HepG2 (cell line): Measurements from ENCODE around the gene EPN3. TPM values are rescaled to one million over a fixed set of nuclear protein-coding genes. Genes with fewer than 3 reads are reported as not detected.

Source experiments
- ATAC-seq: fragments of 200-7000 bp; cut with Tn5 transposase; 3 replicates; pipeline ENCODE4 v1.9.1; 2020; ENCODE audit warnings: mild to moderate bottlenecking, moderate library complexity
- BruUV-seq: library from RNA; stranded (reverse); fragments of 400-500 nt; replicated peaks from 2 replicates; lab custom pipeline; 2021; lab: Mats Ljungman, UMichigan
- CTCF ChIA-PET: fragments of 300-600 bp; formaldehyde crosslinking; extraction: SDS; loops from one replicate; lab custom pipeline; 2021; ENCODE audit warnings: low total read pairs, inconsistent platforms, low intra/inter-chr PET ratio; lab: Yijun Ruan, JAX
- POLR2A ChIA-PET: fragments of 350-600 bp; sonication (Branson Sonifier 250); formaldehyde crosslinking; loops from one replicate; lab custom pipeline; 2020; ENCODE audit warnings: antibody characterized with exemption, inconsistent platforms; lab: Yijun Ruan, JAX
- DNase-seq: peaks from one replicate; pipeline ENCODE4 v3.0.0-alpha.2; 2015; ENCODE audit warnings: low spot score
- FAIRE-seq: peaks from 3 replicates; lab custom pipeline; 2011; peaks lifted over from hg19 to GRCh38; lab: Jason Lieb, UNC
- H2AFZ ChIP-seq: one replicate; pipeline ENCODE4 v1.6.1; 2011; ENCODE audit warnings: low read length, inconsistent platforms
- H3K27ac ChIP-seq: fragments of 300-600 bp; 3 replicates; pipeline ENCODE4 v1.8.0; 2011; ENCODE audit warnings: mixed run types, mild to moderate bottlenecking, mixed read lengths, low read length, inconsistent platforms; ENCODE audit not compliant: insufficient read depth; ENCODE audit errors: extremely low read length
- H3K27me3 ChIP-seq, 2 experiments: fragments of 200-600 bp in 1 of 2; 2 replicates in 1 of 2; 3 replicates in 1 of 2; pipeline versions ENCODE4 v1.6.0 to v1.8.0; 2011; ENCODE audit warnings: low read length in 2 of 2, mild to moderate bottlenecking in 2 of 2, moderate library complexity in 2 of 2, inconsistent platforms in 1 of 2; ENCODE audit not compliant: insufficient read depth in 2 of 2, control insufficient read depth in 1 of 2
- H3K36me3 ChIP-seq, 2 experiments: fragments of 200-600 bp in 1 of 2; replicated peaks in 1 of 2; 2 replicates in 1 of 2; 3 replicates in 1 of 2; pipeline versions ENCODE4 v1.5.1 to v1.8.0; 2011; ENCODE audit warnings: low read length in 2 of 2, inconsistent platforms in 1 of 2; ENCODE audit not compliant: insufficient read depth in 2 of 2, control insufficient read depth in 1 of 2
- H3K4me1 ChIP-seq: 2 replicates; pipeline ENCODE4 v1.5.1; 2012; ENCODE audit warnings: low read length, inconsistent platforms; ENCODE audit not compliant: insufficient read depth
- H3K4me2 ChIP-seq: 2 replicates; pipeline ENCODE4 v1.6.0; 2011; ENCODE audit warnings: low read depth, low read length, inconsistent platforms
- H3K4me3 ChIP-seq, 3 experiments: fragments of 200-600 bp in 1 of 3; sonication (generic), shearing (Covaris generic) in 1 of 3; replicated peaks in 1 of 3; 2 replicates each; pipeline ENCODE4 v1.5.1; 2011 to 2016; ENCODE audit warnings: low read length in 3 of 3, inconsistent platforms in 2 of 3, low read depth in 2 of 3, mild to moderate bottlenecking in 2 of 3, control low read depth in 1 of 3, mixed read lengths in 1 of 3; ENCODE audit not compliant: insufficient read depth in 1 of 3
- H3K79me2 ChIP-seq: one replicate; pipeline ENCODE4 v1.6.1; 2011; ENCODE audit warnings: low read length, inconsistent platforms; ENCODE audit not compliant: insufficient read depth
- H3K9ac ChIP-seq: 2 replicates; pipeline ENCODE4 v1.6.0; 2011; ENCODE audit warnings: mild to moderate bottlenecking, low read depth, low read length, inconsistent platforms; ENCODE audit not compliant: insufficient read depth
- H3K9me3 ChIP-seq: 2 replicates; pipeline ENCODE4 v1.5.1; 2012; ENCODE audit warnings: mild to moderate bottlenecking, low read length
- H4K20me1 ChIP-seq: 2 replicates; pipeline ENCODE4 v1.6.0; 2011; ENCODE audit warnings: inconsistent platforms, mild to moderate bottlenecking, low read length, moderate library complexity; ENCODE audit not compliant: insufficient read depth
- HMGA1 ChIP-seq: sonication (generic); formaldehyde crosslinking; conservative IDR thresholded peaks from 2 replicates; pipeline ENCODE4 v1.4.0; 2020; ENCODE audit warnings: missing genetic modification reagents
- MXD1 ChIP-seq: sonication (generic); formaldehyde crosslinking; IDR thresholded peaks from 2 replicates; pipeline ENCODE4 v1.4.0; 2020; ENCODE audit warnings: mild to moderate bottlenecking, missing genetic modification reagents
- NFYB ChIP-seq: sonication (generic); formaldehyde crosslinking; IDR thresholded peaks from 2 replicates; pipeline ENCODE4 v1.4.0; 2020; ENCODE audit warnings: missing genetic modification reagents
- PRMT3 ChIP-seq: sonication (generic); formaldehyde crosslinking; IDR thresholded peaks from 2 replicates; pipeline ENCODE4 v1.8.1; 2022; ENCODE audit warnings: low read depth, mild to moderate bottlenecking, moderate library complexity, missing genetic modification reagents, borderline replicate concordance
- WIZ ChIP-seq: sonication (generic); formaldehyde crosslinking; IDR thresholded peaks from 2 replicates; pipeline ENCODE4 v1.5.1; 2020; ENCODE audit warnings: mild to moderate bottlenecking, missing genetic modification reagents
- ZBTB2 ChIP-seq: sonication (generic); formaldehyde crosslinking; IDR thresholded peaks from 2 replicates; pipeline ENCODE4 v1.8.0; 2022; ENCODE audit warnings: low read depth, missing genetic modification reagents
- ZBTB26 ChIP-seq: IDR thresholded peaks from 2 replicates; pipeline ENCODE4 v1.6.1; 2016; ENCODE audit warnings: missing compliant biosample characterization, missing genetic modification reagents, borderline replicate concordance
- ZFP36L2 ChIP-seq: sonication (generic); formaldehyde crosslinking; IDR thresholded peaks from 2 replicates; pipeline ENCODE4 v1.4.0; 2020; ENCODE audit warnings: missing genetic modification reagents
- ZNF333 ChIP-seq: sonication (generic); formaldehyde crosslinking; IDR thresholded peaks from 2 replicates; pipeline ENCODE4 v1.4.0; 2020; ENCODE audit warnings: mild to moderate bottlenecking, missing genetic modification reagents, borderline replicate concordance
- WGBS: methylation state at CpG from one replicate; pipeline ENCODE4 v1.1.6; 2017; ENCODE audit warnings: low lambda C conversion rate; 5-methylcytosine and 5-hydroxymethylcytosine counted together
- in situ Hi-C: cut with HindIII; loops from 2 replicates; pipeline ENCODE4 v1.10.0; 2017; ENCODE audit warnings: low pct_unique_long_range_greater_than_20kb; ENCODE audit not compliant: extremely low pct_ligation_motif_present
- intact Hi-C: fragments of 100-400 bp; cut with micrococcal nuclease; formaldehyde crosslinking; loops from one replicate; pipeline ENCODE4 v1.10.0; 2022; ENCODE audit not compliant: unreplicated experiment
- polyA plus RNA-seq, 8 experiments: library from polyadenylated mRNA; depleted of rRNA in 3 of 8; stranded (reverse) in 7 of 8; unstranded in 1 of 8; fragments of >200 nt; fragmentation: Illumina TruSeq in 4 of 8; extraction: Trizol in 4 of 8; gene quantifications; 2 replicates each; pipeline versions ENCODE4 v1.2.1 to v1.2.3, GENCODE V29; 2011 to 2016; ENCODE audit warnings: low read depth in 4 of 8, missing spikeins in 1 of 8, mixed read lengths in 1 of 8; ENCODE audit not compliant: insufficient read depth in 1 of 8
- total RNA-seq, 5 experiments: library from RNA; depleted of rRNA; stranded (reverse); fragments of >200 nt; fragmentation: Illumina TruSeq; extraction: Trizol; gene quantifications; 2 replicates each; pipeline ENCODE4 v1.2.3, GENCODE V29; 2016; ENCODE audit warnings: low read depth in 1 of 5

Gene EPN3
- total and polyA plus RNA-seq, 2 of the 13 experiments (the other 11 are each of a cell fraction or from before 2014, with no cell fraction given): 0.11 to 0.95 TPM

- H3K4me3 ChIP-seq: no peak overlapping the region
- FAIRE-seq: no peak
- DNase-seq: no peak
- no peak overlapping the region for H3K9ac ChIP-seq
- TF ChIP-seq HMGA1 (no peak), ZFP36L2 (CRISPR knock-in tag) (no peak), ZBTB26 (CRISPR knock-in tag) (no peak), PRMT3 (CRISPR knock-in tag) (no peak), ZNF333 (no peak), ZBTB2 (CRISPR knock-in tag) (no peak), NFYB (CRISPR knock-in tag) (no peak), WIZ (CRISPR knock-in tag) (no peak), MXD1 (no peak)
- H3K4me2 ChIP-seq: no peak overlapping the region
- no peak for ATAC-seq
- H3K27me3 ChIP-seq: no peaks in the 10 kb centered on the region; a peak in 1 of 5 replicates
- peaks cover 3% of the 10 kb centered on the region for H3K79me2 ChIP-seq
- H3K9me3 ChIP-seq: no peaks in the 10 kb centered on the region
- POLR2A ChIA-PET: no interaction called here
- no peak overlapping the region for H3K27ac ChIP-seq
- peaks cover 77% of the 10 kb centered on the region for H3K4me1 ChIP-seq
- no peak overlapping the region for H2AFZ ChIP-seq
- CTCF ChIA-PET: no interaction called here
- WGBS: 87% methylated on average over 8 of the region's 8 CpGs
- peaks cover 0 to 2% of the 10 kb centered on the region in 2 experiments; a peak in 2 of 5 replicates for H3K36me3 ChIP-seq
- no peaks in the 10 kb centered on the region for H4K20me1 ChIP-seq
- intact Hi-C loops (loop anchor here (10.0 kb wide), 1 partner anchor 409 kb away; no protein-coding TSS in a partner anchor), in situ Hi-C loops (loop anchor here (5.0 to 10.0 kb wide), 3 partner anchors 82 to 409 kb away; no protein-coding TSS in a partner anchor)
- no TSS peak for BruUV-seq
Measured at GRCh38 chr17:50545311-50545710, 12.8 kb downstream of the EPN3 start.
